NCI-H1105 (cell line): ENCODE data around the gene MIA.
"Not testable (repeated sequence)": the region's sequence is repeated elsewhere in the genome, so short reads cannot be mapped to it uniquely, and the experiment has no call there.

Experiments
- DNase-seq: peaks from one replicate; lab custom pipeline; 2025; lab: John Stamatoyannopoulos, UW

The MIA gene

DNA sequence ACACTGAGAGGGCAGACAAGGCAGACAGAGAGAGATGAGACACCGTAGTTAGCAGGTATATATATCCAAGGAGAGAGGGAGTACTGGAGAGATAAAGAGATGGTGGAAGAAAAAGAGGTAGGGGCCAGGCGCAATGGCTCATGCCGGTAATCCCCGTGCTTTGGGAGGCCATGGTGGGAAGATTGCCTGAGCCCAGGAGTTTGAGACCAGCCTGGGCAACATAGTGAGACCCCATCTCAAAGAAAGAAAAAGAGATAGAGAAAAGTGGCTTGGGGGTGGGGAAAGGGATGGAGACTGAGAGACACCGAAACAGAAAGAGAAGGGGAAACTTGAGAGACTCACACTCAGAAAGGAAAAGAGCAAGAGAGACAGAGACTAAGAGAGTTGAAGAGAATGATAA lies 5.3 kb downstream of the MIA start:
- DNase-seq = no peak

DNA sequence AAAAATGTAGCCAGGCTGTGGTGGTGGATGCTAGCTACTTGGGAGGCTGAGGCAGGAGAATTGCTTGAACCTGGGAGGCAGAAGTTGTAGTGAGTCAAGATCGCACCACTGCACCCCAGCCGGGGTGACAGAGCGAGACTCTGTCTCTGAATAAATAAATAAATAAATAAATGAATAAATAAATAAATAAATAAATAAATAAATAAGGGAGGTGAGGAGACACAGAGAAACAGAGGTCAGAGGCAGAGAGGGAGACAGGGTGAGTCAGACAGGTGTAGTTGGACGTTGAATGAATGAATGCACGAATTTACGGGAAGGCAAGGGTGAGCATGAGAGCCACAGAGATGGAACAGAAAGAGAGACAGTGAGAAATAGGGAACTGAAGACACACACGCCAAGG lies 5.8 kb downstream of the MIA start:
- no peak for DNase-seq

DNA sequence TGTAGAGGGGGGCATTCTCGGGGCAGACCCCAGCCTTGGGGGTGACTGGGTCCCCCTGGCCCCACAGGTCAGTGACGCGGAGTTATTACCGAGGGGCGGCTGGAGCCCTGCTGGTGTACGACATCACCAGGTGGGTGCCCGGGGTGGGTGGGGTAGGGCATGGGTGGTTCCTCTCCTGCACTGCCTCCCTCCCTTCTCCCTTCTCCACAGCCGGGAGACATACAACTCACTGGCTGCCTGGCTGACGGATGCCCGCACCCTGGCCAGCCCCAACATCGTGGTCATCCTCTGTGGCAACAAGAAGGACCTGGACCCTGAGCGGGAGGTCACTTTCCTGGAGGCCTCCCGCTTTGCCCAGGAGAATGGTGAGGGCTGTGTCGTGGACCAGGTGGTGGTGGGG lies 8.4 kb downstream of the MIA start:
- DNase-seq = no peak

DNA sequence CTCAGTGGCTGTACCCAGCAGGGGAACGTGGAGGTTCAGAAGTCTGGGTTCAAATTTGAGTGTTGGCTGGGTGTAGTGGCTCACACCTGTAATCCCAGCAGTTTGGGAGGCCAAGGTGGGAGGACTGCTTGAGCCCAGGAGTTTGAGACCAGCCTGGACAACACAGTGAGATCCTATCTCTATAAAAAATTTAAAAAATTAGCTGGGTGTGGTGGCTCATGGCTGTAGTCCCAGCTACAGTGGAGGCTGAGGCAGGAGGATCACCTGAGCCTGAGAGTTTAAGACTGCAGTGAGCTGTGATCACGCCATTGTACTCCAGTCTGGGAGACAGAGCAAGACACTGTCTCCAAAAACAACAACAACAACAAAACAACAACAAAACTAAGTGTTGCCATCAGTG lies 8.8 kb downstream of the MIA start:
- DNase-seq = not testable (repeated sequence)

DNA sequence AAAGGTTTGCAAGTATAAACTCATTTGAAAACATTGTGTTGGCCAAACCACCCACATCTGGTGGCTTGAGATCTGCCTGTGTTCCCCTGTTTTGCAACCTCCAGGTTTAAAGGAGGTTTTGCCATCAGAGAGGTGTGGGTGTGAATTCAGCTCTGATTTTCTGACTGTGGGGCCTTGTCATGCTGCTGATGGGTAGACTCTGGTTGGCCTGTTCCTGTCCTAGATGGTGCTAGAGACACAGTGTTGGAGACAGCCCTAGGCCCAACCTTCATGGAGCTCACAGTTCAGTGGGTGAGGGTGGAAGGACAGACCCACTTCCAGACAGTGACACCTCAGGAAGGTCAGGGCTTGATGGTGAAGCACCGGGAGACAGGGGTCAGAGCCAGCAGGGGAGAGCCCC lies 10.2 kb downstream of the MIA start:
- DNase-seq = no peak

DNA sequence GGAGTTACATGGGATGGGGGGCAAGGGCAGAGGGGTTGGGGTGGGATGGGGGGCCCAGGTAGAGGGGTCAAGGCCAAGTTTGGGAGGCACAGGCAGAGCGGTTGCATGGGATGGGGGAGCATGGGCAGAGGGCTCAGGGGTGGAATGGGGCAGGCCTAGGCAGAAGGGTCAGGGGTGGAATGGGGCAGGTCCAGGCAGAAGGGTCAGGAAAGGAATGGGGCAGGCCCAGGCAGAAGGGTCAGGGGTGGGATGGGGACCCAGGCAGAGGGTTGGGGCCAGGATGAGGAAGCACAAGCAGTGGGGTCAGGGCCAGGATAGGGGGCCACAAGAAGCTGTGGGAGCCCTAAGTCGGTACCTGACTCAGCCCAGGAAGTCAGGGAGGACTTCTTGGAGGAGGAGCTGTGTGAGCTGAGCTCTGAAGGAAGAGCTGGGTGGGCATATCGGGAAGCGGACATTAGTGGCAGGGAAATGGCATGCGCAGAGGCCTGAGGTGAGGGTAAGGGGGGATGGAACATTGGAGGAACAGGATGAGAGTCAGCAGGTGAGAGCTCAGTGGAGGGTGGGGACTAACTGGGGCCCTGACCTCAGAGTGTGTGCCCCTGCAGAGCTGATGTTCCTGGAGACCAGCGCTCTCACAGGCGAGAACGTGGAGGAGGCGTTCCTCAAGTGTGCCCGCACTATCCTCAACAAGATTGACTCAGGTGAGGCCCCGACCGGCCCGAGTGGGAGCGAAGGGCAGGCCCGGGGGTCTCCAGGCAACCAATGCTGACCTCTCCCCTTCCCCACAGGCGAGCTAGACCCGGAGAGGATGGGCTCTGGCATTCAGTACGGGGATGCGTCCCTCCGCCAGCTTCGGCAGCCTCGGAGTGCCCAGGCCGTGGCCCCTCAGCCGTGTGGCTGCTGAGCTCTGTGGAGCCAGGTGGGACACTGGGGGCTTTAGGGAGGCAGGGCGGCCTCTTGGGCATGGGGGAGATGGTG lies 11.0 kb downstream of the MIA start:
- no peak for DNase-seq

DNA sequence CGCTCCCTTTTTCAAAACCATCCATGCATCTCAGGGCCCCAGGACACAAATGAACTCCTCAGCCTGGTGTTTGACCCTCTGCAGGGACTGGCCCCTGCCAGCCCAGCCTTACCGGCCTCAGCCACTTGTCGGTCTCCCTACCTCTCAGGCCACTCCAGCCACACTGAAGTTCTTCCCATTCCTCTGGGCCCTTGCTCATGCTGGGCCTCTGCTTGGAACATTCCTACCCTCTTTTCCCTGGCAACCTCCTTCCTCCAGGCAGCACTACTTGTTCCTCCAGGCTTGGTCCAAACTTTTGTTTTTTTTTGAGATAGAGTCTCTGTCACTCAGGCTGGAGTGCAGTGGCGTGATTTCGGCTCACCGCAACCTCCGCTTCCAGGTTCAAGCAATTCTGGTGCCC lies 16.0 kb downstream of the MIA start:
- DNase-seq = no peak

DNA sequence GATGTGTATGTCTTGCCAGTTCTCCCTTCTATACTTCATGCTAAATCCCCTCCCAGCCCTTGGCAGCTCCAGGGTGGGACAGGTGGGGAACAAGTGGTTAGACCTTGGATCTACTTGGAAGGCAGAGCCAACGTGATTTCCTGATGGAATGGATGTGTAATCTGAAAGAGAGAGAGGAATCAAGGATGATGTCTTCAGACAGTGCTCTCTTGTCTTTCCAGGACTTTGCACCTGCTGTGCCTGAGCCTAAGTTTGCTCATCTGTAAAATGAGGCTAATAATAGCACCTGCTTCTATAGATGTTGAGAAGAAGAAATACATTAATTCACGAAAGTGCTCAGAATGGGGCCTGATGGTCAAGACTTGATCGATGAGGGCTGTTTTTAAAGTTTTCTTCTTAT lies 16.7 kb downstream of the MIA start:
- DNase-seq = no peak

DNA sequence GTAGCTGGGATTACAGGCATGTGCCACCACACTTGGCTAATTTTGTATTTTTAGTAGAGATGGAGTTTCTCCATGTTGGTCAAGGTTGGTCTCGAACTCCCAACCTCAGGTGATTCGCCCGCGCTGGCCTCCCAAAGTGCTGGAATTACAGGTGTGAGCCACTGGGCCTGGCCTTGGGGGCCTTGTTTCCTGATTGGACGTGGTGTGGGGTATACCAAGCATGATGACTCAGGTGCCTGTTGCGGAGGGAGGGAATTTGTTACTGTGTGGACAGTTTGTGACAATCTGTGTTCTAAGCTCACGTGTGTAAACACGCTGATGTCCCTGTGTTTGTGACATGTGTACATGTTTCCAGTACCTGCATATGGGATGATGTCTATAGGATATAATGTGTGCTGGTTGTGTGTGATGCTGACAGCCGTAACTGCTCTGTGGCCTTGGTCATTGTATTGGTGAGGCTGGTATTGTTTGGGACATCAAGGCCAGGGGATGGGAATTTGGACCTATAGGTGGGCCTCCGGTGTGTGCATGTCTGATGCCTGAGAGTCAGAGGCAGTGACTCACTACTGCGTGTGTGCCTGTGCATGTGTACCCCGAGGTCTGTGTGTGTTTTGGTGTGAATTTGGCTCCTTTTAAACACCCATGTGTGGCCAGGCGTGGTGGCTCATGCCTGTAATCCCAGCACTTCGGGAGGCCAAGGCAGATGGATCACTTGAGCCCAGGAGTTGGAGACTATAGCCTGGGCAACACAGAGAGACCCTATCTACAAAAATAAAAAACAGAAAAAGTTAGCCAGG lies 22.0 kb downstream of the MIA start:
- DNase-seq = no peak

DNA sequence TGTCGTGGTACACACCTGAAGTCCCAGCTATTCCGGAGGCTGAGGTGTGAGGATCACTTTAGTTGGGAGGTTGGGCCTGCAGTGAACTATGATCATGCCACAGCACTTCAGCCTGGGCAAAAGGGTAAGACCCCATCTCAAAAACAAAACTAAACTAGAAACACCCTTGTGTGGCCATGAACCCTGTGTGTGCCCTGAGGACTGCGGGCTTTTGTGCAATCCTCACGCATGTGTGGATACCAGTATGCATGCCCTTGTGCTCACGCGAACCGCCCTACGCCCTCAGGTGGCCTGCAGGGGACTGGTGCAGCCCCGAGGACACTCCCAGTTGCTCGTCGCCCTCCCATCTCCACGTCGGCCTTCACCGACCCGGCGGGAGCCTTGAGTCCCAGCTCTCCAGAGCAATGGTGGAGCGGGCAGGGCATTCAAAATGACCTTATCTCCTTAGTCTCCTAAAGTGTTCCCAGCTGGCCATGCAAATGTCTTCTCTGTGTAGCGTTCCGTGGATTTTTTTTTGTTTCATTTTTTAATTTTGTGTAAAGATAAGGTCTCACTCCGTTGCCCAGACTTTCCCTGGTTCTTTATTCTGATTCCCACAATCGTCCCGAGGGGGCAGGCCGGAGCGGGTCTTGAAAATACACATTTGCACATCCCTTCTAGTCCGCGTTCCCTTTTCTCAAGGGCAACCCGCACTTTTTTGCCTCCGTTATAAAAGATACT lies 22.8 kb downstream of the MIA start:
- DNase-seq = peak; percentile 54

DNA sequence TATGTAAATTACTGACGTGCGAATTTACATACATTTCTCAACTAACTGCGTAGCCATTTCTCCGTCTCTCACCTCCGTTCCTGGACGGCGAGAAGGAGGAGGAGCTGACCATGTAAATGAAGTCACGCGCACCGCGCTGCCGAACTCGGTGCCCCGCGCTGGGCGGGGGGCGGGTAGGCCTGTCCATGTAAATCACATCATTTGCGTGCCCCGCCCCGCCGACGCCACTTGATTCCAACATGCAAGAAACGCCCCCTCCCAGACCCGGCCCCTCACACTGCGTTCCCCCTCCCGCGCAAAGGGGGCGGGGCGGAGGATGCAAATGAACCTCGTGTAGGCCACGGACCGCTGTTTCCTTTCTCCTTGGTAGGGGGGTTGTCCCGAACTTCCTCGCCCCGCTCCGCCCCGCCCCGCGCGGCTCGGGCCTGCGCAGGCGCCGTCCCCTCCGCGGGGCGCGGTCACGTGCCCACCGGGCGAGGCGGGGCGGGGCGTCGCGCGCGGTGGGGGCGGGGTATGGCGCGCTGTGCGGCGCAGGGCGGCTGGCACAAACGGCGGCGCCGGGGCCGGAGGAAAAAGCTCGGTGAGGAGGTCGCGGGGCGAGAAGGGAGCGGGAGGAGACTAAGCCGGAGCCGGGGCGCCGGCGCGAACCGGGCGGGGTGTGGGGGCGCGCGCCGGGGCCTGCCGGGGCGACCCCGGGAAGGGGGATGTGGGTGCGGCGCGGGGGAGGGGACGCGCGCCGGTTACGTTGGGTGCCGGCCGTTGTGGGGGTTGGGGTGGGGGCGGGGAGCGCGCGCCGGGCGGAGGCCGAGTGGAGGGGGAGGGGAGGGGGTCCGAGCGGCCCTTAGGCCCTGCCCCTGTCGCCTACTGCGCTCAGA lies 23.6 kb downstream of the MIA start, which contains the start of gene EGLN2:
TSS of gene EGLN2 (plus strand) at position 509 of the 875 bp plus-strand sequence. CDS start 1,382 bp downstream, outside the sequence.
- DNase-seq = peak; percentile 99

DNA sequence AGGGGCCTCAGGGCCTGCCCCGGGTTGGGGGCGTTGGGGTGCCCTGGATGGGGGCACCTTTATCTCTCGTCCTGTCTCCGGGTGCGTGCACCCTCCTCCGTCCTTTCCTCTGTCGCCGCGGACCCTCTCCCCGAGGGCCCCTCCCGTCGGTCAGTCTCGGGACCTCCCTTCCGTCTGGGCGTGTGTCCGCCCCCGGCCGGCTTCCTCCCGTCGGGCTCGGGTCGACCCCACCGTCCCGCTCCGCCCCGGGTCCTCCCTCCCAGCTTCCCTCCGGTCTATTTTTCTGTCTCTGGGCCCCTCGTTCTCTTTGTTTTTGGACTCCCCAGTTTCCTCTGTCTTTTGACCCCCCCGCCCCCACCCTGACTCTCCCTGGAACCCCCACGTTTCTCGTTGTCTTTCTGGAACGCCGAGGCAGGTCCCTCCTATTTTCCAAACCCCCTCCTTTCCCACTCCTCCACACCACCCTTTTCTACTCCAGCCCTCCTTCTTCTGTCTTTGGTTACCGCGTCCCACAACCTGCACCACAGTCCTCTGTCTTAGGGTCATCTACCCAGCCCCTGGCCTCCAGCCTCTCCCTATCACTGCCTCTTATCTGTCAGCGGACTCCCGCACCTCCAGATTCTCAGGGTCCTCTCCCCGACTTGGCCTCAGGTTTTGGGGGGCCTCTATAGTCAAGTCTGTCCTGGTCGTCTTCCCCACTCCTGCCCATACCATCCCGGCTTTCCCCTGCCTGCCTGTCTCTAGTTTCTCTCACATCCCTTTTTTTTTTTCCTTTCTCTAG lies 24.4 kb downstream of the MIA start:
- DNase-seq = no peak

DNA sequence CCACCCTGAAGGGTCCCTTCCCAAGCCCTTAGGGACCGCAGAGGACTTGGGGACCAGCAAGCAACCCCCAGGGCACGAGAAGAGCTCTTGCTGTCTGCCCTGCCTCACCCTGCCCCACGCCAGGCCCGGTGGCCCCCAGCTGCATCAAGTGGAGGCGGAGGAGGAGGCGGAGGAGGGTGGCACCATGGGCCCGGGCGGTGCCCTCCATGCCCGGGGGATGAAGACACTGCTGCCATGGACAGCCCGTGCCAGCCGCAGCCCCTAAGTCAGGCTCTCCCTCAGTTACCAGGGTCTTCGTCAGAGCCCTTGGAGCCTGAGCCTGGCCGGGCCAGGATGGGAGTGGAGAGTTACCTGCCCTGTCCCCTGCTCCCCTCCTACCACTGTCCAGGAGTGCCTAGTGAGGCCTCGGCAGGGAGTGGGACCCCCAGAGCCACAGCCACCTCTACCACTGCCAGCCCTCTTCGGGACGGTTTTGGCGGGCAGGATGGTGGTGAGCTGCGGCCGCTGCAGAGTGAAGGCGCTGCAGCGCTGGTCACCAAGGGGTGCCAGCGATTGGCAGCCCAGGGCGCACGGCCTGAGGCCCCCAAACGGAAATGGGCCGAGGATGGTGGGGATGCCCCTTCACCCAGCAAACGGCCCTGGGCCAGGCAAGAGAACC lies 25.1 kb downstream of the MIA start:
- no peak for DNase-seq

DNA sequence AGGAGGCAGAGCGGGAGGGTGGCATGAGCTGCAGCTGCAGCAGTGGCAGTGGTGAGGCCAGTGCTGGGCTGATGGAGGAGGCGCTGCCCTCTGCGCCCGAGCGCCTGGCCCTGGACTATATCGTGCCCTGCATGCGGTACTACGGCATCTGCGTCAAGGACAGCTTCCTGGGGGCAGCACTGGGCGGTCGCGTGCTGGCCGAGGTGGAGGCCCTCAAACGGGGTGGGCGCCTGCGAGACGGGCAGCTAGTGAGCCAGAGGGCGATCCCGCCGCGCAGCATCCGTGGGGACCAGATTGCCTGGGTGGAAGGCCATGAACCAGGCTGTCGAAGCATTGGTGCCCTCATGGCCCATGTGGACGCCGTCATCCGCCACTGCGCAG lies 25.7 kb downstream of the MIA start:
- DNase-seq = no peak

DNA sequence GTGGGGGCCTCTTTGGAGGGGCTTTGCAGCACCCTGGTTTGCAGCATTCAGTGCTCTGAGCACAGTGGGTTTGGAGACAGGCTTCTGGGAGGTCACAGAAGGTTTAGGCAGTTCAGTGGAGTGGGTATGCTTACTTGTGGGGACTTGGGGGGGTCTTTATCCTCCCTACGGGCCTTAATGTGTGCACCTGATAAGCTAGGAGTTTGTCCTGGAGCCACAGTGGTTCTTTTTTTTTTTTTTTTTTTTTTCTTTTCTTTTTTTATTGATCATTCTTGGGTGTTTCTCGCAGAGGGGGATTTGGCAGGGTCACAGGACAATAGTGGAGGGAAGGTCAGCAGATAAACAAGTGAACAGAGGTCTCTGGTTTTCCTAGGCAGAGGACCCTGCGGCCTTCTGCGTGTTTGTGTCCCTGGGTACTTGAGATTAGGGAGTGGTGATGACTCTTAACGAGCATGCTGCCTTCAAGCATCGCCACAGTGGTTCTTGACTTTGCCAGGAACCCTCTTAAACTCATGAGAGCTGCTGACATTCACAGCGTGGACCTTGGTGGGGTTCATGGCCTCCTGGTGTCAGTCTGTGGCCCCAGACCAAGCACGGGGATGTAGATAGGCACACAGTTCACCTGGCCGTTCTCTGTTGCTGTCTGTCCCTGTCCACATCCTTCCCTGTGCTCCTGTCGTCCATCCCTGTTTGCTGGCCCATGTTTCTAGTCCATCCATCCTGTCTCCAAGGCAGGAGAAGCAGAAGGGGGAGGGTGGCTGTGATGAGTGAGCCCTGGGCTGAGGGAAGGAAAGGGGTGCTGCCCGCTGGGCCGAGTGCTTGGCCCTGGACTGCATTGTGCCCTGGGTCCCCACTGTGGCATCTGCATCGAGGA lies 26.3 kb downstream of the MIA start:
- DNase-seq = no peak

DNA sequence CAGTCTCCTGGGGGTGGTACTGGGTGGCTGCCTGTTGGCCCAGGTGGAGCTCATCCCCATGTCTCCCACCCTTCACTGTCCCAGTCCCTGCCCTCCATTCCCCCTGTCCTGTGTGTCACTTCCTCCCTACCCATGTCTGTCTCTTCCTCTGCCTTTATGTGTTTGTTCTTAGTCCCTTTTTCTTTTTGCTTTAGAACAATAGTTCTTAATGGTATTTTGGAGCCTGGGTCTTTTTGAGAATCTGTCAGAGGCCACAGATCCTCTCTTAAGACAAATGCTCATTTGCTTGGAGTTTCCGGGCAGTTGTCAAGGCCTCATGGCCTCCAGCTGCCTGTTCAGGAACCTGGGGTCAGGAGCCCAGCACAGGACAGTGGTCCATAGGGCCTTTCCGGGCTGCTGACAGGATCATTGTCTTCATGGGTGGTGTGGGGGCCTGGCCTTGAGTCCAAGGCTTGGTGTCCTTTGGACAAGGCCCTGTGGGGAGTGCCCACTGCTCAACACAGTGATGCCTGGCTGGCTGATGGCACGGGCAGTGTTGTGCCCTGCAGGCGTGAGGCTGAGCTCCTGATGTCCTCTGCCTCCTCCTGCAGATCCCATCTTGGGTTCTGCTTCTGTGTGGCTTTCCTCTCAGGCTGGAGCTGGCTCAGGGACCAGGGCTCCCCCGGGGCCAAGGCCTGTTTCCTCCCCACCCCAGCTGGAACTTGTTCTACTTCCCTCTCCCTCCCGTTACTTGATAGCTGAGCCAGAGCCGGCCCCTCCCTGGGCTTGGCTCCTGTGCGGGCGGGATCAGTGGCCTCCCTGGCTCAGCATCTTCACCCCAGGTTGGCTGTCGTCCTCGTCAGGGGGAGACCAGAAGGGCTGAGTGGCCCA lies 27.2 kb downstream of the MIA start:
- no peak for DNase-seq

DNA sequence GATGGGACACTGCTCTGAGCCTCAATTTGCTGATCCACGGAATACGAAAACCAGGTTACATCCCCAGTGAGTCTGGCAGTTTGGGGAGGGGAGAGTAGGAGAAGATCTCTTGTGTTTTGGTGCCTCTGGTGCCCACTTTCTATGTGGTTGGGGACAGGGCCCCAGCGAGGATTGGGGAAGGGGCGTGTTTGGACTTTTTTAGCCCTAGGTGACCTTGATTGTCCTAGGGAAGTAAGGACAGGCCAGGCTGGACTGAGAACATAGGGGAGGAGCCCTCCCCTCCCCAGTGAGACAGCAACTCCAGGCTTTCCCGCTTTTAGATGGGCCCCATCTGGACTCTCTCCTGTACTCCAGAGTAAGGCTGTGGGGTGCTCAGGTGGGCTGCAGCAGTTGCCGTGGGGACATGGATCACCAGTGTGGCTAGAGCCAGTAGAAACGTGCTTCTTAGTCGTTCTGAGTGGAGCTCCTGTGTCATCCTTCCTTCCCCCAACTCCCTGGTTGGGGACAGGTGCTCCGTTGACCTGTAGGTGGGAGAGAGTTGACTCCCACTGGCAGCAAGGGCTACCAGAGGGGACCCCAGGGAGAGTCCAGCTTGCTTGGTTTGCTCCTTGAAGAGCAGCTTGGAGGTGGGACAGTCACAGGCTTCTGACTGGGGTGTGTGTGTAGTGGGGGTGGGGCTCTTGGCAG lies 28.0 kb downstream of the MIA start:
- DNase-seq = no peak
